ENCODE results near the gene PRPH.

- TF ChIP-seq, protein P1, sequence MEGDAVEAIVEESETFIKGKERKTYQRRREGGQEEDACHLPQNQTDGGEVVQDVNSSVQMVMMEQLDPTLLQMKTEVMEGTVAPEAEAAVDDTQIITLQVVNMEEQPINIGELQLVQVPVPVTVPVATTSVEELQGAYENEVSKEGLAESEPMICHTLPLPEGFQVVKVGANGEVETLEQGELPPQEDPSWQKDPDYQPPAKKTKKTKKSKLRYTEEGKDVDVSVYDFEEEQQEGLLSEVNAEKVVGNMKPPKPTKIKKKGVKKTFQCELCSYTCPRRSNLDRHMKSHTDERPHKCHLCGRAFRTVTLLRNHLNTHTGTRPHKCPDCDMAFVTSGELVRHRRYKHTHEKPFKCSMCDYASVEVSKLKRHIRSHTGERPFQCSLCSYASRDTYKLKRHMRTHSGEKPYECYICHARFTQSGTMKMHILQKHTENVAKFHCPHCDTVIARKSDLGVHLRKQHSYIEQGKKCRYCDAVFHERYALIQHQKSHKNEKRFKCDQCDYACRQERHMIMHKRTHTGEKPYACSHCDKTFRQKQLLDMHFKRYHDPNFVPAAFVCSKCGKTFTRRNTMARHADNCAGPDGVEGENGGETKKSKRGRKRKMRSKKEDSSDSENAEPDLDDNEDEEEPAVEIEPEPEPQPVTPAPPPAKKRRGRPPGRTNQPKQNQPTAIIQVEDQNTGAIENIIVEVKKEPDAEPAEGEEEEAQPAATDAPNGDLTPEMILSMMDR (IDR thresholded peaks at IDR 0.05; ENCODE audit: borderline replicate concordance, extremely low read depth, low read length, poor library complexity, severe bottlenecking), result no peak
- TF ChIP-seq EZH2 (IDR thresholded peaks at IDR 0.05; ENCODE audit: borderline replicate concordance, low read depth, low read length, severe bottlenecking), result no peak
These were observed 6.8 kb downstream of the PRPH start for GRCh38 chr12:49301760-49302159.

All from DND-41 (cell line).